HG02840 (cell line): Measurements from ENCODE around the gene PDC.

ENCODE experiments used
- ATAC-seq: cut with Tn5 transposase; IDR thresholded peaks from one replicate; pipeline ENCODE4 v1.9.1; 2021; ENCODE audit warnings: mild to moderate bottlenecking, moderate library complexity, moderate number of reproducible peaks; ENCODE audit not compliant: unreplicated experiment, low FRiP score

The PDC gene

GRCh38 chr1:186461014-186461413, at the start of gene PDC:
Gene PDC, minus strand, starts transcription at chr1:186461114. Its CDS starts 11,655 bp downstream, at chr1:186449459.
- ATAC-seq = no peak

- no peak for ATAC-seq
Observed at GRCh38 chr1:186503190-186503589, 42.3 kb upstream of the PDC start.

GRCh38 chr1:186502087-186502486, 41.2 kb upstream of the PDC start:
- no peak for ATAC-seq

- no peak for ATAC-seq
Observed at GRCh38 chr1:186500804-186501203, 39.9 kb upstream of the PDC start.

- no peak for ATAC-seq
Observed at GRCh38 chr1:186499571-186499970, 38.7 kb upstream of the PDC start.

- no peak for ATAC-seq
Observed at GRCh38 chr1:186498695-186499389, 37.9 kb upstream of the PDC start.

- no peak for ATAC-seq
Observed at GRCh38 chr1:186498071-186498470, 37.2 kb upstream of the PDC start.

- no peak for ATAC-seq
Observed at GRCh38 chr1:186497651-186498050, 36.7 kb upstream of the PDC start.

GRCh38 chr1:186496171-186496851, 35.4 kb upstream of the PDC start:
- ATAC-seq = no peak

- peak; percentile 46 for ATAC-seq
Observed at GRCh38 chr1:186494832-186495271, 33.9 kb upstream of the PDC start.

GRCh38 chr1:186492531-186493291, 31.8 kb upstream of the PDC start:
- ATAC-seq = no peak

- ATAC-seq = no peak
Observed at GRCh38 chr1:186491336-186491735, 30.4 kb upstream of the PDC start.

- ATAC-seq = no peak
Observed at GRCh38 chr1:186487163-186487562, 26.2 kb upstream of the PDC start.

- no peak for ATAC-seq
Observed at GRCh38 chr1:186486061-186486460, 25.1 kb upstream of the PDC start.

- no peak for ATAC-seq
Observed at GRCh38 chr1:186483561-186483960, 22.6 kb upstream of the PDC start.

- ATAC-seq = peak; percentile 79
Observed at GRCh38 chr1:186482661-186483255, 21.8 kb upstream of the PDC start.

- no peak for ATAC-seq
Observed at GRCh38 chr1:186481303-186481888, 20.5 kb upstream of the PDC start.

- ATAC-seq = no peak
Observed at GRCh38 chr1:186479162-186479561, 18.2 kb upstream of the PDC start.

- ATAC-seq = no peak
Observed at GRCh38 chr1:186476264-186477040, 15.5 kb upstream of the PDC start.

- no peak for ATAC-seq
Observed at GRCh38 chr1:186474208-186474607, 13.3 kb upstream of the PDC start.
